ENCODE measurements around the gene SMURF1.

SMURF1 gene

GRCh38 chr7:99029466-99030435, 114.2 kb downstream of the SMURF1 start:
- DNase-seq (ENCODE audit: low spot score): no peak

- no peak for DNase-seq (ENCODE audit: low spot score)
These were observed 115.5 kb downstream of the SMURF1 start for GRCh38 chr7:99028261-99028973.

GRCh38 chr7:99027841-99028240, 116.1 kb downstream of the SMURF1 start:
- DNase-seq (ENCODE audit: low spot score): no peak

GRCh38 chr7:99027241-99027640, 116.7 kb downstream of the SMURF1 start:
- DNase-seq (ENCODE audit: low spot score): no peak

- DNase-seq (ENCODE audit: low spot score): no peak
These were observed 119.8 kb downstream of the SMURF1 start for GRCh38 chr7:99024066-99024465.

- DNase-seq (ENCODE audit: low spot score): no peak
These were observed 121.9 kb downstream of the SMURF1 start for GRCh38 chr7:99021941-99022560.

GRCh38 chr7:99020413-99020715, 123.5 kb downstream of the SMURF1 start:
- DNase-seq (ENCODE audit: low spot score): no peak

GRCh38 chr7:99019523-99020412, 124.1 kb downstream of the SMURF1 start:
- no peak for DNase-seq (ENCODE audit: low spot score)

- no peak for DNase-seq (ENCODE audit: low spot score)
These were observed 127.7 kb downstream of the SMURF1 start for GRCh38 chr7:99016196-99016595.

- DNase-seq (ENCODE audit: low spot score): no peak
These were observed 129.6 kb downstream of the SMURF1 start for GRCh38 chr7:99014113-99014985.

GRCh38 chr7:99013266-99014112, 130.4 kb downstream of the SMURF1 start:
- no peak for DNase-seq (ENCODE audit: low spot score)

- DNase-seq (ENCODE audit: low spot score): no peak
These were observed 131.2 kb downstream of the SMURF1 start for GRCh38 chr7:99012722-99013121.

GRCh38 chr7:99011706-99012404, 132.1 kb downstream of the SMURF1 start:
- no peak for DNase-seq (ENCODE audit: low spot score)

- no peak for DNase-seq (ENCODE audit: low spot score)
These were observed 132.6 kb downstream of the SMURF1 start for GRCh38 chr7:99011341-99011705.

GRCh38 chr7:99010281-99010680, 133.6 kb downstream of the SMURF1 start:
- no peak for DNase-seq (ENCODE audit: low spot score)

GRCh38 chr7:99008921-99009530, 134.9 kb downstream of the SMURF1 start:
- no peak for DNase-seq (ENCODE audit: low spot score)

GRCh38 chr7:99008181-99008631, 135.7 kb downstream of the SMURF1 start:
- DNase-seq (ENCODE audit: low spot score): no peak

- DNase-seq (ENCODE audit: low spot score): no peak
These were observed 137.0 kb downstream of the SMURF1 start for GRCh38 chr7:99006739-99007424.

All from iPS-NIHi11 (cell line).